HG03135 (cell line): ENCODE data around the gene THBS4.
"Not testable (repeated sequence)": the region's sequence is repeated elsewhere in the genome, so short reads cannot be mapped to it uniquely, and the experiment has no call there.

Experiments
- ATAC-seq: cut with Tn5 transposase; IDR thresholded peaks from one replicate; pipeline ENCODE4 v1.9.1; 2021; ENCODE audit warnings: mild to moderate bottlenecking, moderate library complexity; ENCODE audit not compliant: unreplicated experiment

The THBS4 gene

GRCh38 chr5:80111376-80111990 is 76.3 kb downstream of the THBS4 start:
- not testable (repeated sequence) for ATAC-seq

GRCh38 chr5:80114860-80115259 is 79.7 kb downstream of the THBS4 start:
- ATAC-seq = no peak

GRCh38 chr5:80116000-80116399 is 80.9 kb downstream of the THBS4 start:
- no peak for ATAC-seq

GRCh38 chr5:80116465-80116864 is 81.3 kb downstream of the THBS4 start:
- ATAC-seq = no peak

- ATAC-seq = no peak
These were observed 82.3 kb downstream of the THBS4 start for GRCh38 chr5:80117446-80117845.

- ATAC-seq = no peak
These were observed 84.2 kb downstream of the THBS4 start for GRCh38 chr5:80119372-80119771.

- no peak for ATAC-seq
These were observed 87.4 kb downstream of the THBS4 start for GRCh38 chr5:80122579-80122978.

GRCh38 chr5:80124121-80124918 is 89.2 kb downstream of the THBS4 start:
- ATAC-seq = no peak

- ATAC-seq = peak; percentile 74
These were observed 90.1 kb downstream of the THBS4 start for GRCh38 chr5:80125022-80125961.

GRCh38 chr5:80125962-80126480 is 90.9 kb downstream of the THBS4 start:
- peak; percentile 59 for ATAC-seq

GRCh38 chr5:80127116-80127552 is 92.0 kb downstream of the THBS4 start:
- ATAC-seq = no peak

- no peak for ATAC-seq
These were observed 93.0 kb downstream of the THBS4 start for GRCh38 chr5:80128141-80128540.

GRCh38 chr5:80129146-80129545 is 94.0 kb downstream of the THBS4 start:
- ATAC-seq = no peak
